ENCODE results near the gene SMIM23. TPM values are rescaled to one million over a fixed set of nuclear protein-coding genes. Genes with fewer than 3 reads are reported as not detected.

Gene SMIM23
- total RNA-seq, 2 donors from 2014 or later = not detected

DNA sequence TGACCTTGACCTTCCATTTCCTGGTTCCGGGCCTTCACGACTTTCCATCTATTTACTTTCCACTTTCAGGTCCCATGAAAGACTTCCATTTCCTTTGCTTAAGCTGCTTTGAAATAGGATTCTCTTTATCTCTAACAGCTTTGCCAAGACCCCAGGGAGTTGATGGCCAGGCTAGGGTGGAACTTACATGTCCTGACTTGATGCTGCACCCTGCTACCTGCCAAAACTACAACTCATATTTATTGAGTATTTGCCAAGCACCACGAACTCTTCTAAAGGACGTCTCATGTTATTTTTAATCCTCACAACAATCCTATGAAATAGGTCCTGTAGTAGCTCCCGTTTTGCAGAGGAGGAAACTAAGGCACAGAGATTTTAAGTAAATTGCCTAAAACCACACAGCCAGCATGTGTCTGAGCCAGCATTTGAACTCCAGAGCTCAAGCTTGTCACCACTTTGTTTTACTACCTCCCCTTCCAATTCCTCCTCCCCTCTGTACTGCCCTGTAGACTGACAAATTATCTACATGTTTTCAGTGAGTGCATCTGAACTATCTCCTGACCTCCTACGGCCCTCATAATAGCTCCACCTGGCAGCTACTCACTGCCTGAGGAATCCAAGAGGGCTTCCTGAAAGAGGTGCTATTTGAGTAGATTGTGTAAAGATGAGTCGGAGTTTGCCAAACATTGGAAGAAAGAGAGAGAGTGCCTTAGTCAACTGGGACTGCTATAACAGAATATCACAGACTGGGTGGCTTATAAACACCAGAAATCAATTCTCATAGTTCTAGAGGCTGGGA lies 38.4 kb upstream of the SMIM23 start:
- WGBS, 2 donors = 52 to 55% methylated on average over 7 of the region's 7 CpGs
- intact Hi-C loops (cut with DNase I) = no loop called here
- no peaks in the 10 kb centered on the region for H3K4me1 ChIP-seq
- DNase-seq (no peak), ATAC-seq (no peak)
- no peaks in the 10 kb centered on the region for H3K36me3 ChIP-seq (replicated peaks in 1 of 2; ENCODE audit: insufficient read depth in 1 of 2, low read depth in 2 of 2)
- H3K9me3 ChIP-seq = no peaks in the 10 kb centered on the region
- no peak overlapping the region for H3K4me3 ChIP-seq
- no peak overlapping the region for H3K27ac ChIP-seq
- H3K27me3 ChIP-seq = no peaks in the 10 kb centered on the region
- TF ChIP-seq, protein P1, sequence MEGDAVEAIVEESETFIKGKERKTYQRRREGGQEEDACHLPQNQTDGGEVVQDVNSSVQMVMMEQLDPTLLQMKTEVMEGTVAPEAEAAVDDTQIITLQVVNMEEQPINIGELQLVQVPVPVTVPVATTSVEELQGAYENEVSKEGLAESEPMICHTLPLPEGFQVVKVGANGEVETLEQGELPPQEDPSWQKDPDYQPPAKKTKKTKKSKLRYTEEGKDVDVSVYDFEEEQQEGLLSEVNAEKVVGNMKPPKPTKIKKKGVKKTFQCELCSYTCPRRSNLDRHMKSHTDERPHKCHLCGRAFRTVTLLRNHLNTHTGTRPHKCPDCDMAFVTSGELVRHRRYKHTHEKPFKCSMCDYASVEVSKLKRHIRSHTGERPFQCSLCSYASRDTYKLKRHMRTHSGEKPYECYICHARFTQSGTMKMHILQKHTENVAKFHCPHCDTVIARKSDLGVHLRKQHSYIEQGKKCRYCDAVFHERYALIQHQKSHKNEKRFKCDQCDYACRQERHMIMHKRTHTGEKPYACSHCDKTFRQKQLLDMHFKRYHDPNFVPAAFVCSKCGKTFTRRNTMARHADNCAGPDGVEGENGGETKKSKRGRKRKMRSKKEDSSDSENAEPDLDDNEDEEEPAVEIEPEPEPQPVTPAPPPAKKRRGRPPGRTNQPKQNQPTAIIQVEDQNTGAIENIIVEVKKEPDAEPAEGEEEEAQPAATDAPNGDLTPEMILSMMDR (IDR thresholded peaks at IDR 0.05) = no peak
- no peak for TF ChIP-seq POLR2A (IDR thresholded peaks at IDR 0.05)

- DNase-seq = no peak
- Histone ChIP-seq H3K27ac (no peak overlapping the region), H3K4me3 (no peak overlapping the region), H3K4me1 (no peaks in the 10 kb centered on the region), H3K9me3 (no peaks in the 10 kb centered on the region), H3K36me3 (replicated peaks in 1 of 2; ENCODE audit: insufficient read depth in 1 of 2, low read depth in 2 of 2) (no peaks in the 10 kb centered on the region), H3K27me3 (no peaks in the 10 kb centered on the region)
- ATAC-seq = no peak
- TF ChIP-seq, protein P1 (IDR thresholded peaks at IDR 0.05) = no peak
- TF ChIP-seq POLR2A (IDR thresholded peaks at IDR 0.05) = no peak
- WGBS, 2 donors = 65 to 71% methylated on average over 6 of the region's 6 CpGs
- intact Hi-C loops (cut with DNase I) = no loop called here
Measured at GRCh38 chr5:171748720-171749119, 36.9 kb upstream of the SMIM23 start.

GRCh38 chr5:171749365-171749764 lies 36.3 kb upstream of the SMIM23 start:
- H3K4me1 ChIP-seq = no peaks in the 10 kb centered on the region
- H3K36me3 ChIP-seq (replicated peaks in 1 of 2; ENCODE audit: insufficient read depth in 1 of 2, low read depth in 2 of 2) = no peaks in the 10 kb centered on the region
- intact Hi-C loops (cut with DNase I) = no loop called here
- H3K4me3 ChIP-seq = no peak overlapping the region
- no peaks in the 10 kb centered on the region for H3K27me3 ChIP-seq
- ATAC-seq (no peak), DNase-seq (no peak)
- TF ChIP-seq, protein P1 (IDR thresholded peaks at IDR 0.05) = no peak
- no peak for TF ChIP-seq POLR2A (IDR thresholded peaks at IDR 0.05)
- H3K27ac ChIP-seq = no peak overlapping the region
- no peaks in the 10 kb centered on the region for H3K9me3 ChIP-seq
- WGBS, 2 donors = 78 to 80% methylated on average over 3 of the region's 3 CpGs

GRCh38 chr5:171750311-171750788 lies 35.3 kb upstream of the SMIM23 start:
- ATAC-seq (peak; percentile 21), DNase-seq (peak in 2 of 4 donors; percentile 19 to 34)
- WGBS, 2 donors = 74 to 83% methylated on average over 3 to 6 of the region's 6 CpGs
- TF ChIP-seq POLR2A (IDR thresholded peaks at IDR 0.05) = no peak
- TF ChIP-seq, protein P1 (IDR thresholded peaks at IDR 0.05) = no peak
- Histone ChIP-seq H3K4me3 (no peak overlapping the region), H3K27ac (no peak overlapping the region), H3K36me3 (replicated peaks in 1 of 2; ENCODE audit: insufficient read depth in 1 of 2, low read depth in 2 of 2) (no peaks in the 10 kb centered on the region), H3K27me3 (no peaks in the 10 kb centered on the region), H3K9me3 (no peaks in the 10 kb centered on the region), H3K4me1 (no peaks in the 10 kb centered on the region)
- intact Hi-C loops (cut with DNase I) = no loop called here

Data from body of pancreas (tissue), 4 donors.